HepG2 (cell line): ENCODE data around the gene SFI1. TPM values are rescaled to one million over a fixed set of nuclear protein-coding genes. Genes with fewer than 3 reads are reported as not detected.

Experiments
- CSRNP1 ChIP-seq: sonication (generic); formaldehyde crosslinking; IDR thresholded peaks from 2 replicates; pipeline ENCODE4 v1.8.1; 2023; ENCODE audit warnings: mild to moderate bottlenecking, missing genetic modification reagents
- FOXP4 ChIP-seq: sonication (generic); formaldehyde crosslinking; IDR thresholded peaks from 2 replicates; pipeline ENCODE4 v1.4.0; 2020; ENCODE audit warnings: missing genetic modification reagents
- GATAD2A ChIP-seq: IDR thresholded peaks from 2 replicates; pipeline ENCODE4 v1.6.1; 2016
- HHEX ChIP-seq: IDR thresholded peaks from 2 replicates; pipeline ENCODE4 v1.6.1; 2016; ENCODE audit warnings: control low read depth
- HMG20B ChIP-seq: conservative IDR thresholded peaks from 2 replicates; pipeline ENCODE4 v1.6.1; 2016; ENCODE audit warnings: missing genetic modification reagents, missing compliant biosample characterization
- HNRNPL ChIP-seq: fragments of 200-400 bp; formaldehyde crosslinking; IDR thresholded peaks from 2 replicates; pipeline ENCODE4 v1.6.1; 2017; ENCODE audit warnings: mild to moderate bottlenecking, low read depth, low read length
- HOXA3 ChIP-seq: sonication (generic); formaldehyde crosslinking; IDR thresholded peaks from 2 replicates; pipeline ENCODE4 v1.5.0; 2020; ENCODE audit warnings: missing genetic modification reagents
- IKZF5 ChIP-seq: IDR thresholded peaks from 2 replicates; pipeline ENCODE4 v1.6.1; 2018; ENCODE audit warnings: missing genetic modification reagents, mild to moderate bottlenecking, missing compliant biosample characterization
- JUND ChIP-seq: sonication (generic); formaldehyde crosslinking; IDR thresholded peaks from 2 replicates; pipeline ENCODE4 v1.8.0; 2022; ENCODE audit warnings: mild to moderate bottlenecking, missing genetic modification reagents
- MAF1 ChIP-seq: sonication (generic); formaldehyde crosslinking; IDR thresholded peaks from 2 replicates; pipeline ENCODE4 v1.5.0; 2020; ENCODE audit warnings: missing genetic modification reagents, borderline replicate concordance
- NR2F1 ChIP-seq, 2 experiments: fragments of 450-650 bp in 1 of 2; formaldehyde crosslinking in 1 of 2; IDR thresholded peaks; 2 replicates each; pipeline versions ENCODE4 v1.5.0 to v1.6.1; 2016 to 2020; ENCODE audit warnings: mild to moderate bottlenecking in 1 of 2, missing compliant biosample characterization in 1 of 2, missing genetic modification reagents in 1 of 2, moderate library complexity in 1 of 2
- PITX1 ChIP-seq: sonication (generic); formaldehyde crosslinking; IDR thresholded peaks from 2 replicates; pipeline ENCODE4 v1.5.1; 2020; ENCODE audit warnings: mild to moderate bottlenecking, missing genetic modification reagents
- SALL2 ChIP-seq: sonication (generic); formaldehyde crosslinking; IDR thresholded peaks from 2 replicates; pipeline ENCODE4 v1.8.1; 2023; ENCODE audit warnings: mild to moderate bottlenecking, missing genetic modification reagents, inconsistent platforms
- SNAPC5 ChIP-seq: sonication (generic); formaldehyde crosslinking; IDR thresholded peaks from 2 replicates; pipeline ENCODE4 v1.8.1; 2023; ENCODE audit warnings: mild to moderate bottlenecking, missing genetic modification reagents, borderline replicate concordance
- SP140L ChIP-seq: sonication (generic); formaldehyde crosslinking; IDR thresholded peaks from 2 replicates; pipeline ENCODE4 v1.4.0; 2020; ENCODE audit warnings: missing genetic modification reagents, borderline replicate concordance
- SRF ChIP-seq: IDR thresholded peaks from 2 replicates; pipeline ENCODE4 v1.6.1; 2011; ENCODE audit warnings: mild to moderate bottlenecking, low read depth, low read length, moderate library complexity
- THRA ChIP-seq: sonication (generic); formaldehyde crosslinking; IDR thresholded peaks from 2 replicates; pipeline ENCODE4 v1.4.0; 2020; ENCODE audit warnings: missing genetic modification reagents, borderline replicate concordance
- YEATS4 ChIP-seq: sonication (generic); formaldehyde crosslinking; IDR thresholded peaks from 2 replicates; pipeline ENCODE4 v1.4.0; 2020; ENCODE audit warnings: missing genetic modification reagents, borderline replicate concordance
- ZBTB14 ChIP-seq: sonication (generic); formaldehyde crosslinking; IDR thresholded peaks from 2 replicates; pipeline ENCODE4 v1.4.0; 2020; ENCODE audit warnings: missing genetic modification reagents
- ZFX ChIP-seq: sonication (generic); formaldehyde crosslinking; IDR thresholded peaks from 2 replicates; pipeline ENCODE4 v1.4.0; 2020; ENCODE audit warnings: mild to moderate bottlenecking, low read depth, missing genetic modification reagents, moderate library complexity
- polyA plus RNA-seq, 8 experiments: library from polyadenylated mRNA; depleted of rRNA in 3 of 8; stranded (reverse) in 7 of 8; unstranded in 1 of 8; fragments of >200 nt; fragmentation: Illumina TruSeq in 4 of 8; extraction: Trizol in 4 of 8; gene quantifications; 2 replicates each; pipeline versions ENCODE4 v1.2.1 to v1.2.3, GENCODE V29; 2011 to 2016; ENCODE audit warnings: low read depth in 4 of 8, missing spikeins in 1 of 8, mixed read lengths in 1 of 8; ENCODE audit not compliant: insufficient read depth in 1 of 8
- total RNA-seq, 5 experiments: library from RNA; depleted of rRNA; stranded (reverse); fragments of >200 nt; fragmentation: Illumina TruSeq; extraction: Trizol; gene quantifications; 2 replicates each; pipeline ENCODE4 v1.2.3, GENCODE V29; 2016; ENCODE audit warnings: low read depth in 1 of 5

Gene SFI1
- total and polyA plus RNA-seq, 2 of the 13 experiments (the other 11 are each of a cell fraction or from before 2014, with no cell fraction given): 20.5 to 40.1 TPM

- peak in 1 of 2 experiments; percentile 50; a peak in 2 of 4 replicates for TF ChIP-seq NR2F1 (CRISPR knock-in tag; IDR thresholded peaks at IDR 0.05)
- no peak for TF ChIP-seq SNAPC5 (CRISPR knock-in tag)
- TF ChIP-seq JUND (CRISPR knock-in tag): no peak
- TF ChIP-seq ZBTB14: no peak
- TF ChIP-seq FOXP4 (CRISPR knock-in tag): peak; percentile 46; the same call in 1 of the 2 replicates
- TF ChIP-seq HHEX: no peak
- no peak for TF ChIP-seq IKZF5 (CRISPR knock-in tag)
- TF ChIP-seq HMG20B (CRISPR knock-in tag): no peak
- TF ChIP-seq THRA (CRISPR knock-in tag): no peak
- no peak for TF ChIP-seq SALL2
- TF ChIP-seq SRF: no peak
- TF ChIP-seq GATAD2A (CRISPR knock-in tag): peak; percentile 51
- TF ChIP-seq PITX1: no peak
- TF ChIP-seq CSRNP1 (CRISPR knock-in tag): no peak
- TF ChIP-seq MAF1: no peak
- no peak for TF ChIP-seq YEATS4 (CRISPR knock-in tag)
- no peak for TF ChIP-seq ZFX (CRISPR knock-in tag)
- TF ChIP-seq HNRNPL: no peak
- no peak for TF ChIP-seq SP140L (CRISPR knock-in tag)
- no peak for TF ChIP-seq HOXA3
Measured at GRCh38 chr22:31646186-31647019, 150.1 kb downstream of the SFI1 start (continued).
